Smooth muscle cell of the brain vasculature (primary cell): ENCODE measurements around the gene SMCP.

Experiments
- DNase-seq: peaks from one replicate; pipeline ENCODE4 v3.0.0-alpha.2; 2012; ENCODE audit warnings: low read depth, low spot score

Gene SMCP

DNA sequence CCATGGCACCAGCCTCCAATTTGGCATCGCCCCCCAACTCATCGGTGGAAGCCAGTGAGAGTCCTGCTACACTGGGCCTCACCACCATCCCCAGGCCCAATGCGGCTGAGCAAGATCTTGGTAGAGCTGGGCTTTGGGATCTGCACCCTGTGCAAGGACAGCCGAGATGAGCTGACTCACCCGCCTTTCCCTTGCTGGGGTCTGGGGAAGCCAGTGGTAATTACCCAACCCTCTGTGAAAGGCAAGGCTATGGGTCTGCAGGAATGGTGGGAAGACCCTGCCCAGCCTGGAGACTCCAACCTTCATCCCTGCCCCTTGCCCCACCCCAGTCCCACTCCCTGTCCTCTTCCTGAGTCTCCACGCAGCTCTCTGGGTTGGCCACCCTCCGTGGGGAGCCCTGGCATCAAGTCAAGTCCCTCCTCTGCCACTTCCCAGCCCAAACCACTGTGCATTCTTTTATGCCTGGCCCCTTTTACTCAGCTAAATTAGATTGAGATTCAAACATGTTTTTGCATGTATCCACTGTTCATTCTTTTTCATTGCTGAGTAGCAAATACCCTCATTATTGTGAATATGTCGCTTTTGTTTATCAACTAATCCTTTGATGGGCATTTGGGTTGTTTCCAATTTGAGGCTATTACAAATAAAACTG is 8.8 kb downstream of the SMCP start:
- no peak for DNase-seq

DNA sequence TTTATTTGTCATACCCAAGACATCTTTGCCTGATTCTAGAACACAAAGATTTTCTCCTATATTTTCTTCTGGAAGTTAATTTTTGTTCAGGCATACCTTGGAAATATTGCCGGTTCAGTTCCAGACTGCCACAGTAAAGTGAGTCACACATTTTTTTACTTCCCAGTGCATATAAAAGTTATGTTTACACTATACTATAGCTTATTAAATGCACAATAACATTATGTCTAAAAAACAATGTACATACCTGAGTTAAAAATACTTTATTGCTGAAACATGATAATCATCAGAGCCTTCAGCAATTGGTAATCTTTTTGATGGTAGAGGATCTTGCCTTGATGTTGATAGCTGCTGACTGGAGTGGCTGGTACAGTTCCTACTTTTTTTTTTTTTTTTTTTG is 10.0 kb downstream of the SMCP start:
- no peak for DNase-seq

DNA sequence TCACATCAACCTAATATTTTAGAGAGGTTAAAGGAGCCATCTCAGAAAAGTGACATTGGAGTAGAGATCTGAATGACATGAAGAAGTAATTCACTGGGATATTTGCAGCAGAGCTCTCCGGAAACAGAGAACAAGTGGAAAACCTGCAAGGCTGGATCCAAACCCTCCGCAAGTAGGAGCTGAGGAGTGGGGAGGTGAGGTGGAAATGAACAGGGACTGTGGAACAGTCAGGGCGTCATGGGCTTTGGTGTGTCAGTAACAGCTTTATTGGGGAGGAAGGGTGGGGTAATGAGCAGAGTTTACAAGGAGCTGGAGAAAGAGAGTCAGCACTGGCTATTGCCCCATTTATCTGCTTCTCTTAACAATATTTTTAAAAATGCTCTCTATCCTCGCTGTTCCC is 20.9 kb downstream of the SMCP start:
- no peak for DNase-seq

DNA sequence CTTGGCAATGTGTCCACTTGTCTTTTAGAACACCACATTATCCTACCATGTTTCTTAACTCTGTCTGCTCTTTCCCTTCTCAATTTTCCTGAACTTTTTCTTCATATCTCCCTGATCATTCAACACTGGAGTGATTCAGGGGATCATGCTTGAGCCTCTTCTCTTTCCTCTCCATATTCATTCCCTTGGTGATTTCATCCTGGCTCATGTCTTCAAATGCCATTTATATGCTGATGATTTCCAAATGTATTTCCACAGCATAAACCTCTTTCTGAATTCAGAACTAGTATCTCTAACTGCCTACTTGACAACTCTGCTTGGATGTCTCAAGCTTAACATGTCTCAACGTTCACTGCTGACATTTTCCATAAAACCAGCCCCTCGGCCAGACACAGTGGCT is 21.8 kb downstream of the SMCP start:
- DNase-seq, result no peak

DNA sequence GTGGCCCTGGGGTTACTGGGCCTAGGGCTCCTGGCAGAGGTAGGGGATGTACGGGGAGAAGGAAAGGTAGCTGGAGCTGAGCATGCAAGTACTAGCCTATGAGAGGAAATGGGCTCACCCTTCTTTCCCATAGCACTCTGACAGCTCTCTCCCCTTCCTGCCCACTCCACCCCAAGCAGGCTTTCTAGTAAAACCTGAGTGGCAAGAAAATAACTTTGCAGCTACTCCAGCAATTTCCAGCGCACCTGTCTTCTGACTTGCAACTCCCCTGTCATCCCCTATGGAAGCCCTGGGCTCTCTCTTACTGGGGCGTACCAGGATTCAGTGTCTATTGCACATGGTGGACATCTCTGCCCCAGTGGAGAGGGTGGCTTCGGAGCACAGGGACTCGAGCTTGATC is 23.5 kb downstream of the SMCP start:
- DNase-seq, result no peak

DNA sequence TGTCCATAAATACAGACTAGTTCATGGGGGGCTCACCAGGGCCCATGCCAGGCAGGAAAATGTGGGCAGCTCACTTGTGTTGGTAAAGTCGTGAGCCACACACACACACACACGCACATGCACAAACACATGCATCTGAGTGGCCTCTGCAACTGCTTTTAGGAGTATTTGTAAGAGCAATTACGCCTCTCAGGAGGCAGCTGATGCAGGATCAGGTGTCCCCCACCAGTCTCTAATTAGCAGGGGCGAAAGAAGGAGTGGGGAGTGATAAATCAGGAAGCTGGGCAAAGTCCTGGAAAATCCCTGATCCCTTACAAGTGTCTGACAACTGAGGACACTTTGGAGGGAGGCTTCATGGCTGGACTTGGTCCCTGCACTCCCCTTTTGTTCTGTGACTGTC is 24.5 kb downstream of the SMCP start:
- no peak for DNase-seq

- no peak for DNase-seq
Observed at GRCh38 chr1:152904688-152905440, 26.7 kb downstream of the SMCP start.

DNA sequence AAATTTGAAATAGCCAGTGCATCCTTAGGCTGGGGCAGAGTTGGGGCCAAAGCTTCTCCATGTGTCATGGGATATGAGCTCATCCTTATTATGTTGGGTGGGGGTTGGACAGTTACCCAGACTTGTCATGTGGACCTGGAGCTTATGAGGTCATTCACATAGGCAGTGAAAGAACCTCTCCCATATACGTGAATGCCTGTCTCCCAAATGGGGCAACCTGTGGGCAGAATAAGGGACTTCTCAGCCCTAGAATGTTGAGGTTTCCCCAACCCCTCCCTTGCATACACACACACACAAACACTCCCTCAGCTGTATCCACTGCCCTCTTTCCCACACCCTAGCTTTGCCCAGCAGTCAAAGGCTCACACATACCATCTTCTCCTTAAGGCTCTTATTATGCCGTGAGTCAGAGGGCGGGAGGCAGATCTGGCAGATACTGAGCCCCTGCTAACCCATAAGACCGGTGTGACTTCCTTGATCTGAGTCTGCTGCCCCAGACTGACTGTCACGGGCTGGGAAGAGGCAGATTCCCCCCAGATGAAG is 28.0 kb downstream of the SMCP start:
- no peak for DNase-seq

DNA sequence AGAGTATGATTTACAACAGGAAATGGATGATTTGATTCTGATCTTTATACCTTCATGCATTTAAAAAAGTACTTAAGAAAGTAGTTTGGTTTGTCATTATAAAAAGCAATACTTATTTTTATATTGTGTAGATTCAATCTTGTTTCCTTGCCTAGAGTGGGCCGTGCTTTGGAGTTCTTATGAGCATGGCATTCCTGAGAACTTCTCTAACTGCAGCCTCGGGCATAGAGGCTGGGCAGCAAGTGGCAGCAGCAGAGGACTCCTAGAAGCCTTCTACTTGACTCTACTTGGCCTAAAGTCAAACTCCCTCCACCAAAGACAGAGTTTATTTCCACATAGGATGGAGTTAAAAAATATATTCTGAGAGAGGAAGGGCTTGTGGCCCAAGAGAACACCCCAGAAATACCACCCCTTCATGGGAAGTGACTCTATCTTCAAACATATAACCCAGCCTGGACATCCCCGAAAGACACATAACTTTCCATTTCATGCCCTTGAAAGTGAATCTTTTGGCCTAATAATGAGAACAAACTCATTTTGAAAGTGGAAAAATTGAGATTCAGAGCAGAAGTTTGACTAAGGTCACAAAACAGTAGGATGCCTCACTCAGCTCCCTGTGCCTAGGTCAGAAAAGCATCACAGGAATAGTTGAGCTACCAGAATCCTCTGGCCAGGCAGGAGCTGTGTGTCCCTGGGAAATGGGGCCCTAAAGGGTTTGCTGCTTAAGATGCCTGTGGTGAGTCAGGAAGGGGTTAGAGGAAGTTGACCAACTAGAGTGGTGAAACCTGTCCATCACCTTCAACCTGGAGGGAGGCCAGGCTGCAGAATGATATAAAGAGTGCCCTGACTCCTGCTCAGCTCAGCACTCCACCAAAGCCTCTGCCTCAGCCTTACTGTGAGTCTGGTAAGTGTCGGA is 29.8 kb downstream of the SMCP start, which contains the start of gene IVL:
TSS of gene IVL (plus strand) at position 861 of the 916 bp plus-strand sequence. CDS start 1,252 bp downstream, outside the sequence.
- no peak for DNase-seq

DNA sequence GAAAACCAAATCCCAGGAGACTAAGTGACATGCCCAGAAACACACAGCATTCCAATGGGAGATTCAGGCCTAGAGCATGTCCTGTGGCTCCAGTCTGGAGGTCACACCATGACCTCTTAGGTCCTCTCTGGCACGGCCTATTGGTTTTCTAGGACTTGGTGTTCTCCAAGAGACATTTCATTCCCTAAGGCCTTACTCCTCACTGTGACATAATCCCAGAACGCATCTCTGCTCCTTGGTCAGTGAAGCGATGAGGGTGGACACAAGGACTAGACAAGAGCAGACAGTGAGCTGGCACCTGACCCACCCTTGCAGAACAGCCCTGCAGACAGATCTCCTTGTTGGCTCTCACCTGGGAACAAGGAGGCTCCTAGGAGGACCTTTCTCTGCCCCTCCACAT is 31.1 kb downstream of the SMCP start:
- DNase-seq, result no peak

DNA sequence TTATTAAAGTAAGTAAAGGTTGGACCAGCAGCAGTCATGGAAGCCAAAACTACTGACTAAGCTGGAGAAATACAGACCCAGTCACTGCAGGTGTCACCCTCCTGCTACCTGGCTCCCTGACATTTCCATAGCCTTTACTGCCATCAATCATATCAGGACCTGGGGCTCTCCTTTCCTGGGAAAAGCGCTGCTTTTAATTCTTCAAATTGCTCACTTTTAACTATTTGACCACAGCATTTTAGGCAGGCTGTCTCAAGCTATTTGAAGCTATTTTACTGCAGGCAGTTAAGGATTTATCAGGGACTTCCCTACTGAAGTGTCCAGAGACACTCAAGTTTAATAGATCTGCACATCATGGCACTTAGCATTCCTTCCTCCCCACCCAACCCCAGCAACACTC is 34.3 kb downstream of the SMCP start:
- no peak for DNase-seq

GRCh38 chr1:152912900-152913299 is 34.8 kb downstream of the SMCP start:
- no peak for DNase-seq

DNA sequence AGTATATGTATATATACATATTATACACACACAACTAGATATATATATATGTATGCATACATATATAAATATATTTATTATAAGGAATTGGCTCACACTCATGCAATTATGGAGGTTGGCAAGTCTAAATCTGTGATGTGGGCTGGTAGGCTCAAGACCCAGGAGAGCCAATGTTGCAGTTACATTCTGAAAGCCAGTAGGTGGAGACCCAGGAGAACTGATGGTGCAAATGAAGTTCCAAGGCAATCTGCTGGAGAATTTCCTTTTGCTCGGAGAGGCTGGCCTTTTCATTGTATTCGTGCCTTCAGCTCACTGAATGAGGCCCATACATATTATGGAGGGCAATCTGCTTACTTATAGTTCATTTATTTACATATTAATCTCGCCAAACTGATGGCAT is 39.7 kb downstream of the SMCP start:
- no peak for DNase-seq

DNA sequence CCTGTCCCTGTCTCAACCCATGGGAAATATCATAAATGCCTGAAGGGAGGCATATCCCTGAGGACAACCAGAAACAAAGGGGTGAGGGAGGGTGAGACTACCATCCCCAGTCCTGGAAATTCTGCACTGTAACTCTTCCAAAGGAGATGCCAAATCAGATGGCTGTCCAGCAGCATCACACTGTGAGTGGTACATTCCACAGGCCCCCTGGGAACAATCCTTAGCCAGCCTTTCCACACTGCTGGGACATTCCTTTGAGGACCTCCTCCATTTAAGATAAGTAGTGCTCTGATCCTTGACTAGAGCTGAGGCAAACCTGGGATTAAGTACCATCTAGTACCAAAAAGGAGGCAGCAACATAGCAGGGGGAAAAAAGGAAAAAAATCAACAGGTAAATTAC is 40.9 kb downstream of the SMCP start:
- DNase-seq, result no peak

- DNase-seq, result no peak
Observed at GRCh38 chr1:152924191-152924590, 46.1 kb downstream of the SMCP start.

GRCh38 chr1:152926091-152926490 is 48.0 kb downstream of the SMCP start:
- DNase-seq, result no peak

DNA sequence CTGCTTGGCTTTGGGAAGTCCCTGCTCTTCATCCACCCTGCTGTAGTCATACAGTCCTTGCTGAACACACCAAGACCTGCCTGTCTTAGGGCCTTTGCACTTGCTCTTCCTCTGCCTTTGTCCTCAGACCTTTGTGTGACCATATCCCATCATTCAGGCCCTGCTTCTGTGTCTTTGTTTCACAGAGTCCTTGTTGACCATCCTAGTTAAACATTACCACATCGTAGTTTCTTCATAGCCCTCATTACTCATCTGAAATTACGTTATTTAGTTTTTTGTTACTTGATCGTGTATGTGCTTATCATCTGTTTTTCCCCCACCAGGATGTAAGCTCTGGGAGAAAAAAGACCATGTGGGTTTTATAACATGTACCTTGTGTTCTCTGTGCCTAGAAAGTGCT is 50.5 kb downstream of the SMCP start:
- no peak for DNase-seq

GRCh38 chr1:152932170-152932811 is 54.2 kb downstream of the SMCP start:
- DNase-seq, result no peak

- no peak for DNase-seq
Observed at GRCh38 chr1:152933196-152933595, 55.1 kb downstream of the SMCP start.
